PC-9 (cell line): Measurements from ENCODE around the gene TLR8.

Experiments
- CTCF ChIP-seq: fragments of 200-600 bp; sonication (generic); conservative IDR thresholded peaks from 2 replicates; pipeline ENCODE4 v1.6.1; 2017; ENCODE audit warnings: mixed run types, antibody characterized with exemption, mild to moderate bottlenecking, moderate library complexity
- EZH2 ChIP-seq: fragments of 200-600 bp; sonication (generic); IDR thresholded peaks from 2 replicates; pipeline ENCODE4 v1.8.0; 2017; ENCODE audit warnings: antibody characterized with exemption, low read depth

- TF ChIP-seq CTCF, result no peak
- no peak for TF ChIP-seq EZH2
Measured at GRCh38 chrX:12871257-12871656, 35.2 kb upstream of the TLR8 start.
